Ecto neural progenitor cell (in vitro differentiated cells): Measurements from ENCODE around the gene DEPP1.
A peak's percentile ranks its signal among the peaks of the same experiment; 100 is the strongest.

ENCODE experiments used
- DNase-seq: peaks from one replicate; pipeline ENCODE4 v3.0.0-alpha.2; 2018; ENCODE audit warnings: low spot score

DEPP1 gene

GRCh38 chr10:44978213-44978569 is 418 bp downstream of the DEPP1 start:
- DNase-seq: no peak

GRCh38 chr10:44977287-44978212 is 1.1 kb downstream of the DEPP1 start:
- no peak for DNase-seq

GRCh38 chr10:44976352-44977198 is 2.0 kb downstream of the DEPP1 start:
- DNase-seq: no peak

GRCh38 chr10:44975431-44976331 is 2.9 kb downstream of the DEPP1 start:
- DNase-seq: no peak

- DNase-seq: peak; percentile 84
Measured at GRCh38 chr10:44974628-44975430, 3.8 kb downstream of the DEPP1 start.

- DNase-seq: no peak
Measured at GRCh38 chr10:44974082-44974627, 4.5 kb downstream of the DEPP1 start.

GRCh38 chr10:44973323-44974081 is 5.1 kb downstream of the DEPP1 start:
- DNase-seq: no peak

GRCh38 chr10:44972874-44973306 is 5.7 kb downstream of the DEPP1 start:
- DNase-seq: no peak

GRCh38 chr10:44971935-44972757 is 6.5 kb downstream of the DEPP1 start:
- DNase-seq: no peak

GRCh38 chr10:44971434-44971833 is 7.2 kb downstream of the DEPP1 start:
- DNase-seq: no peak

- DNase-seq: no peak
Measured at GRCh38 chr10:44970812-44971395, 7.7 kb downstream of the DEPP1 start.

- no peak for DNase-seq
Measured at GRCh38 chr10:44969854-44970253, 8.8 kb downstream of the DEPP1 start.

GRCh38 chr10:44968500-44969400 is 9.9 kb downstream of the DEPP1 start:
- DNase-seq: no peak

GRCh38 chr10:44968091-44968490 is 10.5 kb downstream of the DEPP1 start:
- DNase-seq: no peak

- no peak for DNase-seq
Measured at GRCh38 chr10:44967616-44968015, 11.0 kb downstream of the DEPP1 start.

GRCh38 chr10:44966816-44967509 is 11.6 kb downstream of the DEPP1 start:
- DNase-seq: no peak
